ENCODE data around the gene TYW5. TPM values are rescaled to one million over a fixed set of nuclear protein-coding genes. Genes with fewer than 3 reads are reported as not detected.

TYW5 gene
- total and polyA plus RNA-seq, 12 donors: 1.9 to 3.5 (median 2.6) TPM

DNA sequence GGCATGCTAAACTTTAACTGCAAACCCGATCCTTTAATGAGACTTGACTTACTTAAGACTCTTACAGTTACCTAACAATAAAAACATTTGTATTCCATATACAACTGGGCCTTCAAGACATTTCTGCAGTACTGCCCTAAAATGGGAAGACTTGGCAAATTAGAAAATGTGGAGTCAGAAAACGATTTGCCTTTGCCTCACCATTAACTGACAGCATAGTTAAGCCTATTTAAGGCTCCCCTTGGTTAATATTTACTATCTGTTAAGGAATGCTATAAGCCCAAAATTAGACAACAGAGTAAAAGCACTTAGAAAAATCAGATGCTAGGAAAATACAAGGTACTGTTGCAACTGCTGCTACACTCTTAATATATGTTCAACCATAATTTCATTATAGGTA lies 18.7 kb downstream of the TYW5 start:
- no peak for DNase-seq
- peaks cover 0 to 97% (median 18%) of the 10 kb centered on the region in 9 donors for H3K36me3 ChIP-seq
- H3K4me3 ChIP-seq: no peak overlapping the region
- TF ChIP-seq, protein P1, sequence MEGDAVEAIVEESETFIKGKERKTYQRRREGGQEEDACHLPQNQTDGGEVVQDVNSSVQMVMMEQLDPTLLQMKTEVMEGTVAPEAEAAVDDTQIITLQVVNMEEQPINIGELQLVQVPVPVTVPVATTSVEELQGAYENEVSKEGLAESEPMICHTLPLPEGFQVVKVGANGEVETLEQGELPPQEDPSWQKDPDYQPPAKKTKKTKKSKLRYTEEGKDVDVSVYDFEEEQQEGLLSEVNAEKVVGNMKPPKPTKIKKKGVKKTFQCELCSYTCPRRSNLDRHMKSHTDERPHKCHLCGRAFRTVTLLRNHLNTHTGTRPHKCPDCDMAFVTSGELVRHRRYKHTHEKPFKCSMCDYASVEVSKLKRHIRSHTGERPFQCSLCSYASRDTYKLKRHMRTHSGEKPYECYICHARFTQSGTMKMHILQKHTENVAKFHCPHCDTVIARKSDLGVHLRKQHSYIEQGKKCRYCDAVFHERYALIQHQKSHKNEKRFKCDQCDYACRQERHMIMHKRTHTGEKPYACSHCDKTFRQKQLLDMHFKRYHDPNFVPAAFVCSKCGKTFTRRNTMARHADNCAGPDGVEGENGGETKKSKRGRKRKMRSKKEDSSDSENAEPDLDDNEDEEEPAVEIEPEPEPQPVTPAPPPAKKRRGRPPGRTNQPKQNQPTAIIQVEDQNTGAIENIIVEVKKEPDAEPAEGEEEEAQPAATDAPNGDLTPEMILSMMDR (IDR thresholded peaks at IDR 0.05): no peak
- no peaks in the 10 kb centered on the region for H3K9me3 ChIP-seq
- no peak for ATAC-seq
- intact Hi-C loops (cut with DNase I): no loop called here
- H3K27me3 ChIP-seq: no peaks in the 10 kb centered on the region
- H3K4me1 ChIP-seq: no peaks in the 10 kb centered on the region
- H3K27ac ChIP-seq: no peak overlapping the region
- whole genome bisulfite sequencing, 2 donors: 78 to 83% methylated on average over 2 of the region's 2 CpGs

DNA sequence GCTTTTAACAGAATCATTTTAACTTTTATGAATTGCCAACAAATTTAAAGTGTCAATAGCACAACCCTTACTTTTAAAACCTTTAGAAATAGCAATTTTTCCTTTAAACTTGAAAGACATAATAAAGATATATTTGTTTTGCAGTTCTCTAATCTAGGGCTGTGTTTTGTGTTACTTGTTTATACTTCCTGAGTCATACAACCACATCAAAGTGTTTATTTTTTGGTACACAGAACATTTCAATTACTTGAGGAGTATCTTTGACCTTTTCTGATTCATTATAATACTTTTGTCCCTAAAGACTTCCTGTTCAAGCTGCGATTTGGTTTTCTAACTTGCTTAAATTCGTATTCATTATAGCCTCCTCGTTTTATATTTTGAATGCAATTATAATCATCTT lies 21.8 kb downstream of the TYW5 start:
- Histone ChIP-seq H3K4me1 (no peaks in the 10 kb centered on the region), H3K4me3 (no peak overlapping the region), H3K36me3 (peaks cover 0 to 94% (median 15%) of the 10 kb centered on the region in 9 donors), H3K27me3 (no peaks in the 10 kb centered on the region), H3K27ac (no peak overlapping the region), H3K9me3 (no peaks in the 10 kb centered on the region)
- 82 to 87% methylated on average over 3 of the region's 3 CpGs for WGBS, 2 donors
- ATAC-seq (no peak), DNase-seq (no peak)
- intact Hi-C loops (cut with DNase I): no loop called here
- TF ChIP-seq, protein P1 (IDR thresholded peaks at IDR 0.05): no peak

DNA sequence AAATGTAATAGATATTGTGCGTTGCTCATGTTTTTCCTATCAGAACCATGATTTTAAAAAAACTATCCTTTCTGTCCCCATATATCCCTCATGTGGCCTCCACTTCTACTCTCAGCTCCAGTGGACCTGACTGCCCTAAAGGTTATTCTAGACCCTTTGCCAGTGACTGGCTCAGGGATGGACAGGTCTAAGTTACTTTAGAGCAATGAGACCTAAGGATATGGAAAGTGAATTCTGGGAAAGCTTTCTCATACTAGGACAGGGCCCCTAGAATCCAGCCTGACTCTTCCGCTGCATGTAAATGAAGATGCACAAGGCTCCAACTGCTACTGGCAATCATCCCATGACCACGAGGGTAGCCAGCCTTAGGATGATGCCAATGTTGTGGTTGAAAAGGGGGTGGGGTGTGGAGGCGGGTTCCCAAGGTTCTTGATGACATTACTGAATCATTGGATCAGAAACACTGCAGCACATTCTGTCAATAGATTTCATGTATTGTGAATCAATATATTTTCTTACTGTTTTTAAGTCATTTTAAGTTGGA lies 22.9 kb downstream of the TYW5 start:
- H3K9me3 ChIP-seq: no peaks in the 10 kb centered on the region
- no peak for DNase-seq
- intact Hi-C loops (cut with DNase I): no loop called here
- H3K27ac ChIP-seq: no peak overlapping the region
- H3K36me3 ChIP-seq: peaks cover 0 to 86% (median 12%) of the 10 kb centered on the region in 9 donors
- no peak for ATAC-seq
- TF ChIP-seq, protein P1 (IDR thresholded peaks at IDR 0.05): no peak
- H3K4me1 ChIP-seq: no peaks in the 10 kb centered on the region
- 80% methylated on average over 4 of the region's 4 CpGs for WGBS, 2 donors
- no peaks in the 10 kb centered on the region for H3K27me3 ChIP-seq
- H3K4me3 ChIP-seq: no peak overlapping the region

DNA sequence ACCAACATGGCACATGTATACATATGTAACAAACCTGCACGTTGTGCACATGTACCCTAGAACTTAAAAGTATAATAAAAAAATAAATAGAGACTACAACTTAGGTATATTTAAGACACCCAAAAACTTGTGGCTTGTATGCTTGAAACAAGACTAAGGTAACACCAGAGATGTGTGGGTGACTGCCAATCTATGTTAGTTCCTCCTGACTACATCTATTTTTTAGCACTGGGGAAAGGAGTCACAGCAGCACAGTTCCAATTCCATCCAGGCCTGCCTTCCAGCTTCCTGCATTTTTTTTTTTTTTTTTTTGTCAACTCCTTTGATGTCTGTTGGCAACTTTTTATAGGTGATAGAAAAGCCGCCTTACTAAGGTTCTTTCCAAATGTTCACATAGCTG lies 26.0 kb downstream of the TYW5 start:
- Histone ChIP-seq H3K9me3 (no peaks in the 10 kb centered on the region), H3K4me1 (no peaks in the 10 kb centered on the region), H3K27ac (no peak overlapping the region), H3K27me3 (no peaks in the 10 kb centered on the region), H3K36me3 (peaks cover 0 to 77% (median 17%) of the 10 kb centered on the region in 9 donors), H3K4me3 (no peak overlapping the region)
- no peak for DNase-seq
- WGBS, 2 donors: 86 to 89% methylated on average over 2 of the region's 2 CpGs
- TF ChIP-seq, protein P1 (IDR thresholded peaks at IDR 0.05): no peak
- intact Hi-C loops (cut with DNase I): no loop called here
- no peak for ATAC-seq
